Measurements from ENCODE around the gene OTOP2.

GRCh38 chr17:74923538-74924249, 379 bp upstream of the OTOP2 start:
- peak; percentile 21 to 85 (median 52) for TF ChIP-seq CTCF (IDR thresholded peaks at IDR 0.05)
- TF ChIP-seq POLR2A (IDR thresholded peaks at IDR 0.05): no peak

Measured in thyroid gland (tissue), 4 donors.